Measurements from ENCODE around the gene SLC39A11. TPM values are rescaled to one million over a fixed set of nuclear protein-coding genes. Genes with fewer than 3 reads are reported as not detected.

Gene SLC39A11
- total and polyA plus RNA-seq, 2 of the 13 experiments (the other 11 are each of a cell fraction or from before 2014, with no cell fraction given) = 17.2 to 31.5 TPM

- TF ChIP-seq ATF7 (IDR thresholded peaks at IDR 0.05) (no peak), ATF7 (CRISPR knock-in tag; IDR thresholded peaks at IDR 0.05) (no peak), CENPT (CRISPR knock-in tag; IDR thresholded peaks at IDR 0.05; ENCODE audit: low read depth) (no peak), ZNF274 (CRISPR knock-in tag; IDR thresholded peaks at IDR 0.05) (no peak), ZMAT3 (CRISPR knock-in tag; conservative IDR thresholded peaks at IDR 0.05) (no peak), ZNF615 (CRISPR knock-in tag; IDR thresholded peaks at IDR 0.05; ENCODE audit: borderline replicate concordance) (no peak), FUBP1 (CRISPR knock-in tag; IDR thresholded peaks at IDR 0.05; ENCODE audit: borderline replicate concordance) (no peak), ZNF407 (CRISPR knock-in tag; IDR thresholded peaks at IDR 0.05; ENCODE audit: not compliant biosample characterization) (no peak), ZSCAN12 (CRISPR knock-in tag; IDR thresholded peaks at IDR 0.05) (no peak), RARG (CRISPR knock-in tag; IDR thresholded peaks at IDR 0.05; ENCODE audit: low read depth) (no peak), ZNF740 (CRISPR knock-in tag; IDR thresholded peaks at IDR 0.05) (no peak), PRPF4 (IDR thresholded peaks at IDR 0.05; ENCODE audit: low read depth, low read length, poor library complexity, severe bottlenecking) (no peak)
- TF ChIP-seq, protein P1, sequence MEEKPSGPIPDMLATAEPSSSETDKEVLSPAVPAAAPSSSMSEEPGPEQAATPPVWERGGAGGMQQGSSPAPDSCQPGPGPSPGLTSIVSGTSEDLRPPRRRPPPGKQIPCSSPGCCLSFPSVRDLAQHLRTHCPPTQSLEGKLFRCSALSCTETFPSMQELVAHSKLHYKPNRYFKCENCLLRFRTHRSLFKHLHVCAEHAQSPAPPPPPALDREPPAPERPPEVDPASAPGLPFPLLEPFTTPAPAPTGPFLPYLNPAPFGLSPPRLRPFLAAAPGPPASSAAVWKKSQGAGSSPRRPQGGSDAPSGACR (CRISPR knock-in tag; IDR thresholded peaks at IDR 0.05) = no peak
- TF ChIP-seq, protein P2, sequence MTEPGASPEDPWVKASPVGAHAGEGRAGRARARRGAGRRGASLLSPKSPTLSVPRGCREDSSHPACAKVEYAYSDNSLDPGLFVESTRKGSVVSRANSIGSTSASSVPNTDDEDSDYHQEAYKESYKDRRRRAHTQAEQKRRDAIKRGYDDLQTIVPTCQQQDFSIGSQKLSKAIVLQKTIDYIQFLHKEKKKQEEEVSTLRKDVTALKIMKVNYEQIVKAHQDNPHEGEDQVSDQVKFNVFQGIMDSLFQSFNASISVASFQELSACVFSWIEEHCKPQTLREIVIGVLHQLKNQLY (CRISPR knock-in tag; IDR thresholded peaks at IDR 0.05) = 0 out of 2 replicates have a peak, but pooled peaks have one; percentile 24
Measured at GRCh38 chr17:72972263-72972951, 120.1 kb downstream of the SLC39A11 start (continued).

Data from HepG2 (cell line).